HG03159 (cell line): Measurements from ENCODE around the gene CABP2.
"Not testable (repeated sequence)": the region's sequence is repeated elsewhere in the genome, so short reads cannot be mapped to it uniquely, and the experiment has no call there.

Experiments
- ATAC-seq: cut with Tn5 transposase; IDR thresholded peaks from one replicate; pipeline ENCODE4 v1.9.1; 2021; ENCODE audit warnings: mild to moderate bottlenecking, moderate library complexity; ENCODE audit not compliant: unreplicated experiment

Gene CABP2

GRCh38 chr11:67495234-67496005, 27.8 kb downstream of the CABP2 start:
- ATAC-seq, result no peak

GRCh38 chr11:67494371-67495233, 28.6 kb downstream of the CABP2 start:
- no peak for ATAC-seq

- no peak for ATAC-seq
Observed at GRCh38 chr11:67493548-67494370, 29.5 kb downstream of the CABP2 start.

GRCh38 chr11:67492801-67493547, 30.3 kb downstream of the CABP2 start:
- no peak for ATAC-seq

GRCh38 chr11:67492069-67492727, 31.0 kb downstream of the CABP2 start:
- ATAC-seq, result no peak

GRCh38 chr11:67491276-67492068, 31.8 kb downstream of the CABP2 start:
- no peak for ATAC-seq

GRCh38 chr11:67490727-67491065, 32.5 kb downstream of the CABP2 start:
- no peak for ATAC-seq

- no peak for ATAC-seq
Observed at GRCh38 chr11:67489885-67490726, 33.1 kb downstream of the CABP2 start.

- ATAC-seq, result no peak
Observed at GRCh38 chr11:67489203-67489884, 33.9 kb downstream of the CABP2 start.

- no peak for ATAC-seq
Observed at GRCh38 chr11:67486481-67487195, 36.6 kb downstream of the CABP2 start.

GRCh38 chr11:67485873-67486361, 37.3 kb downstream of the CABP2 start:
- ATAC-seq, result not testable (repeated sequence)

- no peak for ATAC-seq
Observed at GRCh38 chr11:67484847-67485311, 38.4 kb downstream of the CABP2 start.

- ATAC-seq, result no peak
Observed at GRCh38 chr11:67483831-67484665, 39.2 kb downstream of the CABP2 start.

GRCh38 chr11:67482827-67483798, 40.1 kb downstream of the CABP2 start, which contains the start of gene AIP:
Gene AIP, plus strand, starts transcription at chr11:67483026. Its CDS starts 133 bp downstream, at chr11:67483159.
- ATAC-seq, result peak; percentile 72
